Islet precursor cell (in vitro differentiated cells): Measurements from ENCODE around the gene EFS.

ENCODE experiments used
- DNase-seq: peaks from one replicate; pipeline ENCODE4 v3.0.0-alpha.2; 2018

EFS gene

DNA sequence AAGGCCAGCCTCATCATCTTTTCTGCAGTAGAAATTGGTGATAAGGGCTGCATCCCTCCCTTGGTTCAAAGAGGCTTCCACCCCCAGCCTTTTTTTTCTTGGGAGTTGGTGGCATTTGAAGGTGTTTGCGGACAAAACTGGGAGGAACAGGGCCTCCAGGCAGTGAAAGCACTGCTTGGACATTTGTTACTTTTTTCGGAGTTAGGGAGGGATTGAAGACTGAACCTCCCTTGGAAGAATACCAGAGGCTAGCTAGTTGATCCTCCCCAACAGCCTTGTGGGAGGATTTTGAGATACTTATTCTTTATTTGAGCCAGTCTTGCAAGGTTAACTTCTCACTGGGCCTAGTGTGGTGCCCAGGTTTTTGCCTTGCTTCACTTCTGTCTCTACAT, 40.5 kb downstream of the EFS start:
- no peak for DNase-seq

GRCh38 chr14:23323838-23324454, 41.0 kb downstream of the EFS start:
- no peak for DNase-seq

- no peak for DNase-seq
These were observed 42.1 kb downstream of the EFS start for GRCh38 chr14:23322568-23323517.

DNA sequence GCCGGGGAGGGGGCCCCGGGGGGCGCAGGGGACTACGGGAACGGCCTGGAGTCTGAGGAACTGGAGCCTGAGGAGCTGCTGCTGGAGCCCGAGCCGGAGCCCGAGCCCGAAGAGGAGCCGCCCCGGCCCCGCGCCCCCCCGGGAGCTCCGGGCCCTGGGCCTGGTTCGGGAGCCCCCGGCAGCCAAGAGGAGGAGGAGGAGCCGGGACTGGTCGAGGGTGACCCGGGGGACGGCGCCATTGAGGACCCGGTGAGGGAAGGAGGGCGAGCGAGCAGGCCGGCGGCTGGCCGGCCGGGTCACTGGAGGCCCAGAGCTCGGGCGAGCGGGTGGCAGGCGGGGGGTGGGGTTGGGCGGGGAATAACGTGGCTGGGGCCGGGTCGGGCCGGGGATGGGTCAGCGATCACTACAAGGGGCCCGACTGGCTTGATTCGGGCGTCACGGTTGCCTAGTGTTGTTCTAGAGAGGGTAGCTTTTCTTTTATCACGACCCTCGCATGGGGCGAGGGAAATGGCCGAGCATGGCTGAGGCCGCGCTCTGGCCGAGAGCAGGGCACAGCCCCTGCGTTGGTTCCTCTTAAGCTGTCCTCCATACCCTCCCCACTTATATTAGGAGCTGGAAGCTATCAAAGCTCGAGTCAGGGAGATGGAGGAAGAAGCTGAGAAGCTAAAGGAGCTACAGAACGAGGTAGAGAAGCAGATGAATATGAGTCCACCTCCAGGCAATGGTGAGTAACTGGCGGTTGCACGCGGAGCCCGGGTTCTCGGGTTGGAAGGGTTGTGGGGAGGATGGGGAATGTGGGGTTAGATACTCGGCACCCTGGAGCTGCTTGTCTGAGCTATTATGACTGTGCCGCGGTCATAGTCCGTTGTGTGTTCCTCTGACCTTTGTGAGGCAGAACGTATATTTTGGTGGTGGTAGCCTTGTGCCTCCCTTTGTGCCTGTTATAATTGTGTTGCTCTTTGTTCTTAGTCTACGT, 43.1 kb downstream of the EFS start:
- peak; percentile 70 for DNase-seq

GRCh38 chr14:23320584-23321571, 44.1 kb downstream of the EFS start, which contains the start of gene PABPN1:
PABPN1 (plus strand) TSS chr14:23321457; CDS start chr14:23321470, 13 bp downstream.
- peak; percentile 100 for DNase-seq

DNA sequence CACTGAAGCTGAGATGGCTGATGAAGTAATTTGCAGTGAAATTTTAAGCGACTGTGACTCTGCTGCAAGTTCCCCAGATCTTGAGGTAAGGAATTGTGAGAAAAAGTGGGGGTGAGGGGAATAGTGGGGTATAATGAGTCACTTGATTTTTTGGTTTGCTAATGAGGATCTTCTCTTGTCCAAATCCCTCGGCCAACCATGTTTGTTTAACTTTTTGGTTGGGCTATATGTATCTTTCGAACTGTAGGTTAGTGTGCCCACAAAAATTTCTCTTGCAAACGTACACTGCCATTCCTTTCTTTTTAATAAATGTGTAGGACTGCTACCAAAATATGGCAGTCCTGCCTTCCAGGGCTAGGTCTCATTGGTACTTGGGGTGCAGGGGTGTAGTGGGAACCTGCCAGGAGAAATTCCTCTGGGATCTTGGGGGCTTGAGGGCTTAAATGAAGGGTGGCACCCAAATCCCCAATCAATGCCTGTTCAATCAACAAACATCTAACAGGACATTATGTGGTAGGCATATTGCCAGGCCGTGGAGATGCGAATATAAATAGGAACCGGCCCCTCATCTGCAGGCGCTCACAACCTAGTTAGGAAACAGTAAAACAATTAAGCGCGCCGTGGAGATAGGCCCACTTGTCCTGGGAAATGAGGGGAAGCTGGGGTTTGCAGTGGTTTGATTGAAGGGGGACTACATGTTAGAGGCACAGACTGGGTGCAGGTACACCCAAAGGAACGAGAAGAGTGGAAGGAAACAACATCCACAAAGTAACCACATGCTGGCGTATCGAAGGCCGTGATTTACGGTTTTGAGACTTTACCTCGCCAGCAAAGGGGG, 45.0 kb downstream of the EFS start:
- DNase-seq: no peak

DNA sequence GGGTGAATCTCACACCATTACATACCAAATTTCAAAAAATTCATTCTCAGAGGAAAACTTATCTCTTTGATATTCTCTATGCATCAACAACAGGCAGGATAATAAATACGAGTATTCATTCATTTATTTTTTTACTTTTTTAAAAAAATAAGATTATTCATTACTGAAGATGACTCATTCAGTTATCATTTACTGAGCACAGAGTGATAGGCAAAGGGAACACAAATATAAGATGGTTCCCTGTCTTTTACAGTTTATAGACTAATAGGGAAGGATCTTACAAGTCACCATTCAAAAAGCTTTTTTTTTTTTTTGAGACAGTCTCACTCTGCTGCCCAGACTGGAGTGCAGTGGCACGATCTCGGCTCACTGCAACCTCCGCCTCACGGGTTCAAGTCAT, 48.7 kb downstream of the EFS start:
- no peak for DNase-seq

DNA sequence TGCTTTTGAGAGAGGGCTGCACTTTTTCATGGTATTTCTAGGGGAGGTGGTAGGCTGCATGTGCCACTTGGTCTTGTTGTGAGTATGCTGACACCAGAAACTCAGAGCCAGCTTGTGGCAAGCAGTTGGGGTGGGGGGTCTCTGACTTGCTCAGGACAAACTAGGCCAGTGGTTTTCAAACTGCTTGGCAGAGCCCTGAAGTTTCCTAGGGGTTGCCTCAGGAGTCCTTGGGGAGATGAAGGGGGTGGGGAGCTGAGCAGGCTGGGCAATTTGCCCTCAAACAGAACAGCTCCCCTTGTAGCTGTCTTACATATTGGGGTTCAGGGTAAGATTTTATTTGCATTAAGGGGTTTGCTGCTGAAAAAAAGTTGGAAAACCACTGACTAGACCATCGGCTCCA, 54.4 kb downstream of the EFS start:
- DNase-seq: no peak

DNA sequence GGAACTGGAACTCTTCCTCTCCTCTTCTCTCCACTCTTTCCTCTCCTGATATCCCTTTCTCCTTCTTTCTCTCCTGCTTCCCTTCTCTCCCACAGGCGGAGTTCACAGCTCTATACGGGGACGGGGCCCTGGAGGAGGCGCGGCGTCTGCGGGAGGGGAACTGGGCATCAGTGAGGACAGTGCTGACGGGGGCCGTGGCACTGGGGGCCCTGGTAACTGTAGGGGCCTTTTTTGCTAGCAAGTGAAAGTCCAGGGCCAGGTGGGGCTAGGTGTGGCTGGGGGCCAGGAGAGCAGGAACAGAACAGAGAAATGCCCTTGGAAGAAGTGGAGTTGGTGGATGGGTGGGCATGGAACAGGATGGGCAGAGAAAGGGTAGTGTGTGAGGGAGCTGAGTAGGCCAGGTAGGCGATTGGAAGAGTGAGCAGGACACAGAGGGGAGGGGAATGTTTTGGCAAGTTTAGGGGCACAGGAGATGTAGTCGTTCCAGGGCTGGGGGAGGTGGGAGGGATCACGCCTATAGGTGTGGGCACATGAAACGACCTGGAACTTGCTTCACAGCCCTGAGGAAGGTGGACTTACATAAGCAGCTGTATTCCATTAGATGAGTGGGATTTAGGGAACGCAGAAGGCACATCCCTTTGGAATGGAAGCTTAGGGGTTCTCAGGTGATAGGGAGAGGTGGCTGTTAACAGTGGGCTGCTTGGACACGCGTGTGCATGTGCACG, 56.1 kb downstream of the EFS start:
- DNase-seq: no peak

- DNase-seq: peak; percentile 57
These were observed 57.0 kb downstream of the EFS start for GRCh38 chr14:23307687-23308644.

- no peak for DNase-seq
These were observed 57.8 kb downstream of the EFS start for GRCh38 chr14:23307146-23307530.

DNA sequence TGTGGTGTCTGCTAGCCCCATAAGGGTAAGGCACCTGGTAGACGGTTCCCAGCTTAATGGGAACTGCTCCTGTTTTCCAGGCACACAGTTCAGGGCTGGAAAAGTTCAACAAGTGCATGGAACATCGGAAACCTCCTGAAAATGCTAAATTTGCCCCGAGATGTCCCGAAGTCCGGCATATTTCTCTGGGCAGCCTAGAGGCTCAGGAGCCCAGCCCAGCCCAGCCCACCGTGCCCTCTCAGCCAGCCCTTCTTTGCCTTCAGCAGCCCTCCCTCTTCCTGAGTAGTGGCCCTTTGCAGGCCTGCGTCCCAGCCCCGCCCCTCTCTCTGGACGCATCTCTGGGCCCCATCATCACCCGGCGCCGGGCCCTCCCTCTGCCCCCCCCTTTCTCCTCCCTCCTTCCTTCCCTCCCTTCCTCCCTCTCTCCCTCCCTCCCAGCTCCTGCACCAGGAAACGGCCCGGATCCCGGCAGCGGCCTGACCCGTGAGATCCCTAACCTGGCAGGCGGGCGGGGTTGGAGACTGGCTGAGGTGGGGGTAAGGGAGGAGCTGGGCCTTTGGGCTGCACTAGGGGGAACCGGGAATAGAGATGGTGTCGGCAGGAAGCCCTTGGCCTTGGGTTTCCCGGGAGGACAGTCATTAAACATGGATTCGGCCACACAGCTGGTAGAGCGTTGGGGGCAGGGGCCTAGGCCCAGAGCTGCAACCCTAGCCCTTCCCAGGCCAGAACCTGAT, 58.4 kb downstream of the EFS start, which contains the start of gene BCL2L2:
Gene BCL2L2 (plus strand): TSS at position 422 of the 734 bp plus-strand sequence. CDS start 935 bp downstream, outside the sequence.
- peak; percentile 98 for DNase-seq
